HG02642 (cell line): Measurements from ENCODE around the gene TRIP12.
A peak's percentile ranks its signal among the peaks of the same experiment; 100 is the strongest.
"Not testable (repeated sequence)": the region's sequence is repeated elsewhere in the genome, so short reads cannot be mapped to it uniquely, and the experiment has no call there.

ENCODE experiments used
- ATAC-seq: cut with Tn5 transposase; IDR thresholded peaks from one replicate; pipeline ENCODE4 v1.9.1; 2021; ENCODE audit warnings: mild to moderate bottlenecking; ENCODE audit not compliant: unreplicated experiment, poor library complexity

TRIP12 gene

GRCh38 chr2:229835596-229836283, 86.1 kb downstream of the TRIP12 start:
- no peak for ATAC-seq

GRCh38 chr2:229834368-229834767, 87.4 kb downstream of the TRIP12 start:
- not testable (repeated sequence) for ATAC-seq

- no peak for ATAC-seq
Observed at GRCh38 chr2:229832510-229832898, 89.3 kb downstream of the TRIP12 start.

- ATAC-seq, result no peak
Observed at GRCh38 chr2:229831805-229832509, 89.9 kb downstream of the TRIP12 start.

- ATAC-seq, result no peak
Observed at GRCh38 chr2:229825476-229825875, 96.3 kb downstream of the TRIP12 start.

- no peak for ATAC-seq
Observed at GRCh38 chr2:229821316-229821715, 100.5 kb downstream of the TRIP12 start.

GRCh38 chr2:229818230-229818629, 103.6 kb downstream of the TRIP12 start:
- ATAC-seq, result no peak

GRCh38 chr2:229815858-229816257, 106.0 kb downstream of the TRIP12 start:
- ATAC-seq, result no peak

GRCh38 chr2:229815342-229815741, 106.5 kb downstream of the TRIP12 start:
- no peak for ATAC-seq

- no peak for ATAC-seq
Observed at GRCh38 chr2:229810786-229811185, 111.0 kb downstream of the TRIP12 start.

GRCh38 chr2:229805559-229805958, 116.2 kb downstream of the TRIP12 start:
- no peak for ATAC-seq

- no peak for ATAC-seq
Observed at GRCh38 chr2:229802785-229803184, 119.0 kb downstream of the TRIP12 start.

- peak; percentile 67 for ATAC-seq
Observed at GRCh38 chr2:229800997-229801754, 120.6 kb downstream of the TRIP12 start.

GRCh38 chr2:229798446-229799155, 123.2 kb downstream of the TRIP12 start:
- no peak for ATAC-seq

- no peak for ATAC-seq
Observed at GRCh38 chr2:229795058-229795457, 126.8 kb downstream of the TRIP12 start.

GRCh38 chr2:229794636-229795035, 127.2 kb downstream of the TRIP12 start:
- no peak for ATAC-seq

- not testable (repeated sequence) for ATAC-seq
Observed at GRCh38 chr2:229786289-229786688, 135.5 kb downstream of the TRIP12 start.

GRCh38 chr2:229784791-229785190, 137.0 kb downstream of the TRIP12 start:
- no peak for ATAC-seq

- peak; percentile 55 for ATAC-seq
Observed at GRCh38 chr2:229783108-229783721, 138.6 kb downstream of the TRIP12 start.
